Measurements from ENCODE around the gene PAQR8.

Gene PAQR8

GRCh38 chr6:52403627-52404026 lies 41.7 kb downstream of the PAQR8 start:
- Histone ChIP-seq H3K27me3 (replicated peaks; ENCODE audit: control insufficient read depth, insufficient read depth, low read length, poor library complexity, severe bottlenecking) (no peaks in the 10 kb centered on the region), H3K36me3 (ENCODE audit: control insufficient read depth, insufficient read depth, low read length) (peaks cover 21% of the 10 kb centered on the region), H3K4me3 (ENCODE audit: insufficient read depth, low read depth, low read length, poor library complexity, severe bottlenecking) (no peak overlapping the region), H3K9me3 (ENCODE audit: control insufficient read depth, low read length) (no peaks in the 10 kb centered on the region), H3K4me1 (ENCODE audit: control insufficient read depth, insufficient read depth, low read length, poor library complexity, severe bottlenecking) (peaks cover 21% of the 10 kb centered on the region), H3K27ac (ENCODE audit: insufficient read depth, low read length, poor library complexity, severe bottlenecking) (no peak overlapping the region)
- no peak for DNase-seq

GRCh38 chr6:52405243-52405642 lies 43.3 kb downstream of the PAQR8 start:
- H3K27me3 ChIP-seq (replicated peaks; ENCODE audit: control insufficient read depth, insufficient read depth, low read length, poor library complexity, severe bottlenecking) = no peaks in the 10 kb centered on the region
- no peak overlapping the region for H3K27ac ChIP-seq (ENCODE audit: insufficient read depth, low read length, poor library complexity, severe bottlenecking)
- no peak overlapping the region for H3K4me3 ChIP-seq (ENCODE audit: insufficient read depth, low read depth, low read length, poor library complexity, severe bottlenecking)
- no peak for DNase-seq
- peaks cover 21% of the 10 kb centered on the region for H3K36me3 ChIP-seq (ENCODE audit: control insufficient read depth, insufficient read depth, low read length)
- peaks cover 5% of the 10 kb centered on the region for H3K4me1 ChIP-seq (ENCODE audit: control insufficient read depth, insufficient read depth, low read length, poor library complexity, severe bottlenecking)
- no peaks in the 10 kb centered on the region for H3K9me3 ChIP-seq (ENCODE audit: control insufficient read depth, low read length)

GRCh38 chr6:52407467-52407866 lies 45.5 kb downstream of the PAQR8 start:
- DNase-seq = no peak
- no peak overlapping the region for H3K4me3 ChIP-seq (ENCODE audit: insufficient read depth, low read depth, low read length, poor library complexity, severe bottlenecking)
- H3K4me1 ChIP-seq (ENCODE audit: control insufficient read depth, insufficient read depth, low read length, poor library complexity, severe bottlenecking) = no peaks in the 10 kb centered on the region
- no peak overlapping the region for H3K27ac ChIP-seq (ENCODE audit: insufficient read depth, low read length, poor library complexity, severe bottlenecking)
- peaks cover 21% of the 10 kb centered on the region for H3K36me3 ChIP-seq (ENCODE audit: control insufficient read depth, insufficient read depth, low read length)
- H3K27me3 ChIP-seq (replicated peaks; ENCODE audit: control insufficient read depth, insufficient read depth, low read length, poor library complexity, severe bottlenecking) = no peaks in the 10 kb centered on the region
- H3K9me3 ChIP-seq (ENCODE audit: control insufficient read depth, low read length) = no peaks in the 10 kb centered on the region

GRCh38 chr6:52409499-52409898 lies 47.5 kb downstream of the PAQR8 start:
- no peak for DNase-seq
- no peaks in the 10 kb centered on the region for H3K27me3 ChIP-seq (replicated peaks; ENCODE audit: control insufficient read depth, insufficient read depth, low read length, poor library complexity, severe bottlenecking)
- H3K4me3 ChIP-seq (ENCODE audit: insufficient read depth, low read depth, low read length, poor library complexity, severe bottlenecking) = no peak overlapping the region
- no peaks in the 10 kb centered on the region for H3K4me1 ChIP-seq (ENCODE audit: control insufficient read depth, insufficient read depth, low read length, poor library complexity, severe bottlenecking)
- no peak overlapping the region for H3K27ac ChIP-seq (ENCODE audit: insufficient read depth, low read length, poor library complexity, severe bottlenecking)
- H3K36me3 ChIP-seq (ENCODE audit: control insufficient read depth, insufficient read depth, low read length) = peaks cover 7% of the 10 kb centered on the region
- no peaks in the 10 kb centered on the region for H3K9me3 ChIP-seq (ENCODE audit: control insufficient read depth, low read length)

GRCh38 chr6:52410979-52411378 lies 49.0 kb downstream of the PAQR8 start:
- no peaks in the 10 kb centered on the region for H3K36me3 ChIP-seq (ENCODE audit: control insufficient read depth, insufficient read depth, low read length)
- no peaks in the 10 kb centered on the region for H3K4me1 ChIP-seq (ENCODE audit: control insufficient read depth, insufficient read depth, low read length, poor library complexity, severe bottlenecking)
- H3K27me3 ChIP-seq (replicated peaks; ENCODE audit: control insufficient read depth, insufficient read depth, low read length, poor library complexity, severe bottlenecking) = no peaks in the 10 kb centered on the region
- H3K27ac ChIP-seq (ENCODE audit: insufficient read depth, low read length, poor library complexity, severe bottlenecking) = no peak overlapping the region
- no peak for DNase-seq
- H3K4me3 ChIP-seq (ENCODE audit: insufficient read depth, low read depth, low read length, poor library complexity, severe bottlenecking) = no peak overlapping the region
- no peaks in the 10 kb centered on the region for H3K9me3 ChIP-seq (ENCODE audit: control insufficient read depth, low read length)

- Histone ChIP-seq H3K4me3 (ENCODE audit: insufficient read depth, low read depth, low read length, poor library complexity, severe bottlenecking) (no peak overlapping the region), H3K27me3 (replicated peaks; ENCODE audit: control insufficient read depth, insufficient read depth, low read length, poor library complexity, severe bottlenecking) (no peaks in the 10 kb centered on the region), H3K27ac (ENCODE audit: insufficient read depth, low read length, poor library complexity, severe bottlenecking) (no peak overlapping the region), H3K36me3 (ENCODE audit: control insufficient read depth, insufficient read depth, low read length) (no peaks in the 10 kb centered on the region), H3K9me3 (ENCODE audit: control insufficient read depth, low read length) (no peaks in the 10 kb centered on the region), H3K4me1 (ENCODE audit: control insufficient read depth, insufficient read depth, low read length, poor library complexity, severe bottlenecking) (no peaks in the 10 kb centered on the region)
- no peak for DNase-seq
Observed at GRCh38 chr6:52411911-52412310, 50.0 kb downstream of the PAQR8 start.

- no peak overlapping the region for H3K4me3 ChIP-seq (ENCODE audit: insufficient read depth, low read depth, low read length, poor library complexity, severe bottlenecking)
- no peak overlapping the region for H3K27ac ChIP-seq (ENCODE audit: insufficient read depth, low read length, poor library complexity, severe bottlenecking)
- DNase-seq = no peak
- peaks cover under 1% of the 10 kb centered on the region for H3K4me1 ChIP-seq (ENCODE audit: control insufficient read depth, insufficient read depth, low read length, poor library complexity, severe bottlenecking)
- no peaks in the 10 kb centered on the region for H3K9me3 ChIP-seq (ENCODE audit: control insufficient read depth, low read length)
- no peaks in the 10 kb centered on the region for H3K27me3 ChIP-seq (replicated peaks; ENCODE audit: control insufficient read depth, insufficient read depth, low read length, poor library complexity, severe bottlenecking)
- H3K36me3 ChIP-seq (ENCODE audit: control insufficient read depth, insufficient read depth, low read length) = no peaks in the 10 kb centered on the region
Observed at GRCh38 chr6:52415333-52415732, 53.4 kb downstream of the PAQR8 start.

- Histone ChIP-seq H3K9me3 (ENCODE audit: control insufficient read depth, low read length) (no peaks in the 10 kb centered on the region), H3K27me3 (replicated peaks; ENCODE audit: control insufficient read depth, insufficient read depth, low read length, poor library complexity, severe bottlenecking) (no peaks in the 10 kb centered on the region), H3K27ac (ENCODE audit: insufficient read depth, low read length, poor library complexity, severe bottlenecking) (no peak overlapping the region), H3K4me3 (ENCODE audit: insufficient read depth, low read depth, low read length, poor library complexity, severe bottlenecking) (no peak overlapping the region), H3K36me3 (ENCODE audit: control insufficient read depth, insufficient read depth, low read length) (no peaks in the 10 kb centered on the region), H3K4me1 (ENCODE audit: control insufficient read depth, insufficient read depth, low read length, poor library complexity, severe bottlenecking) (peaks cover 8% of the 10 kb centered on the region)
- DNase-seq = no peak
Observed at GRCh38 chr6:52415917-52416628, 54.1 kb downstream of the PAQR8 start.

- DNase-seq = no peak
- Histone ChIP-seq H3K4me3 (ENCODE audit: insufficient read depth, low read depth, low read length, poor library complexity, severe bottlenecking) (no peak overlapping the region), H3K9me3 (ENCODE audit: control insufficient read depth, low read length) (no peaks in the 10 kb centered on the region), H3K27ac (ENCODE audit: insufficient read depth, low read length, poor library complexity, severe bottlenecking) (no peak overlapping the region), H3K4me1 (ENCODE audit: control insufficient read depth, insufficient read depth, low read length, poor library complexity, severe bottlenecking) (peaks cover 9% of the 10 kb centered on the region), H3K36me3 (ENCODE audit: control insufficient read depth, insufficient read depth, low read length) (no peaks in the 10 kb centered on the region), H3K27me3 (replicated peaks; ENCODE audit: control insufficient read depth, insufficient read depth, low read length, poor library complexity, severe bottlenecking) (no peaks in the 10 kb centered on the region)
Observed at GRCh38 chr6:52416629-52417151, 54.7 kb downstream of the PAQR8 start.

GRCh38 chr6:52417675-52418111 lies 55.7 kb downstream of the PAQR8 start:
- no peak for DNase-seq
- Histone ChIP-seq H3K27me3 (replicated peaks; ENCODE audit: control insufficient read depth, insufficient read depth, low read length, poor library complexity, severe bottlenecking) (no peaks in the 10 kb centered on the region), H3K4me1 (ENCODE audit: control insufficient read depth, insufficient read depth, low read length, poor library complexity, severe bottlenecking) (peaks cover 9% of the 10 kb centered on the region), H3K4me3 (ENCODE audit: insufficient read depth, low read depth, low read length, poor library complexity, severe bottlenecking) (no peak overlapping the region), H3K9me3 (ENCODE audit: control insufficient read depth, low read length) (no peaks in the 10 kb centered on the region), H3K27ac (ENCODE audit: insufficient read depth, low read length, poor library complexity, severe bottlenecking) (no peak overlapping the region), H3K36me3 (ENCODE audit: control insufficient read depth, insufficient read depth, low read length) (no peaks in the 10 kb centered on the region)

Data from effector memory CD4-positive, alpha-beta T cell (primary cell).